MCF 10A (cell line): ENCODE measurements around the gene RRBP1. TPM values are rescaled to one million over a fixed set of nuclear protein-coding genes. Genes with fewer than 3 reads are reported as not detected.

ENCODE experiments used
- BruUV-seq: library from RNA; stranded (reverse); fragments of 400-500 nt; replicated peaks from 2 replicates; lab custom pipeline; 2021; lab: Mats Ljungman, UMichigan
- CTCF ChIA-PET: fragments of 300-600 bp; sonication (Branson Sonifier 250); formaldehyde crosslinking; extraction: SDS; loops from one replicate; lab custom pipeline; 2021; ENCODE audit warnings: antibody characterized with exemption, inconsistent platforms; lab: Yijun Ruan, JAX
- POLR2A ChIA-PET: fragments of 300-600, 350-650 bp; sonication (Branson Sonifier 250); formaldehyde crosslinking; extraction: SDS; loops from one replicate; lab custom pipeline; 2020; ENCODE audit warnings: antibody characterized with exemption, inconsistent platforms; lab: Yijun Ruan, JAX
- DNase-seq: peaks from one replicate; pipeline ENCODE4 v3.0.0-alpha.2; 2018; ENCODE audit not compliant: unreplicated experiment
- H3K27ac Mint-ChIP-seq: one replicate; pipeline ENCODE4 v1.8.0; 2022; ENCODE audit warnings: mild to moderate bottlenecking, low read depth, mixed read lengths; ENCODE audit not compliant: unreplicated experiment
- H3K27me3 Mint-ChIP-seq: one replicate; pipeline ENCODE4 v1.8.0; 2022; ENCODE audit warnings: mixed read lengths; ENCODE audit not compliant: insufficient read depth, unreplicated experiment
- H3K36me3 Mint-ChIP-seq: one replicate; pipeline ENCODE4 v1.8.0; 2022; ENCODE audit warnings: mild to moderate bottlenecking, moderate library complexity, mixed read lengths; ENCODE audit not compliant: insufficient read depth, unreplicated experiment
- H3K4me1 Mint-ChIP-seq: one replicate; pipeline ENCODE4 v1.8.0; 2022; ENCODE audit warnings: mixed read lengths; ENCODE audit not compliant: insufficient read depth, unreplicated experiment
- H3K4me3 Mint-ChIP-seq: one replicate; pipeline ENCODE4 v1.8.0; 2022; ENCODE audit warnings: mild to moderate bottlenecking, moderate library complexity, mixed read lengths; ENCODE audit not compliant: unreplicated experiment
- H3K9me3 Mint-ChIP-seq: one replicate; pipeline ENCODE4 v1.8.0; 2022; ENCODE audit warnings: mixed read lengths; ENCODE audit not compliant: unreplicated experiment
- CTCF ChIP-seq: fragments of 200-600 bp; IDR thresholded peaks from one replicate; pipeline ENCODE4 v1.8.0; 2022; ENCODE audit warnings: antibody characterized with exemption, mild to moderate bottlenecking; ENCODE audit not compliant: unreplicated experiment
- intact Hi-C: fragments of 100-400 bp; cut with micrococcal nuclease; formaldehyde crosslinking; loops from 2 replicates; pipeline ENCODE4 v1.14.1; 2022
- total RNA-seq: library from RNA; stranded (reverse); gene quantifications from 2 replicates; pipeline ENCODE4 v1.2.3, GENCODE V29; 2022

The RRBP1 gene
- total RNA-seq, 1 experiment from 2014 or later, result 203 TPM

GRCh38 chr20:17655865-17656479 lies 26.1 kb downstream of the RRBP1 start:
- peak; percentile 46 for DNase-seq
- Mint-ChIP-seq H3K36me3 (peaks cover 50% of the 10 kb centered on the region), H3K27me3 (no peaks in the 10 kb centered on the region), H3K4me3 (no peak overlapping the region), H3K4me1 (peaks cover 15% of the 10 kb centered on the region), H3K27ac (peak overlapping the region; percentile 9), H3K9me3 (no peaks in the 10 kb centered on the region)
- ChIA-PET CTCF (interaction anchor here (0.6 to 3.2 kb wide), 16 partner anchors 11 to 242 kb away, joined by 3 to 25 read pairs (median 4); partner anchors contain the start of gene RRBP1), POLR2A (interaction anchor here (0.6 to 1.1 kb wide), 4 partner anchors 17 to 1952 kb away, joined by 3 read pairs; no protein-coding TSS in a partner anchor)
- intact Hi-C loops, result loop anchor here (1.0 kb wide), 1 partner anchor 242 kb away; no protein-coding TSS in a partner anchor
- BruUV-seq, result no TSS peak
- no peak for TF ChIP-seq CTCF

- TF ChIP-seq CTCF, result no peak
- CTCF ChIA-PET, result interaction anchor here (0.6 to 3.2 kb wide), 26 partner anchors 9 to 283 kb away, joined by 3 to 25 read pairs (median 4); partner anchors contain the start of gene RRBP1
- intact Hi-C loops, result loop anchor here (1.0 kb wide), 1 partner anchor 243 kb away; no protein-coding TSS in a partner anchor
- BruUV-seq, result no TSS peak
- POLR2A ChIA-PET, result interaction anchor here (0.8 to 1.1 kb wide), 3 partner anchors 16 to 230 kb away, joined by 3 read pairs; no protein-coding TSS in a partner anchor
- Mint-ChIP-seq H3K9me3 (no peaks in the 10 kb centered on the region), H3K27ac (peak overlapping the region; percentile 9), H3K4me3 (no peak overlapping the region), H3K27me3 (no peaks in the 10 kb centered on the region), H3K4me1 (peaks cover 15% of the 10 kb centered on the region), H3K36me3 (peaks cover 43% of the 10 kb centered on the region)
- DNase-seq, result no peak
These were observed 26.8 kb downstream of the RRBP1 start for GRCh38 chr20:17655286-17655651.

GRCh38 chr20:17654649-17655285 lies 27.3 kb downstream of the RRBP1 start:
- no peak overlapping the region for H3K4me3 Mint-ChIP-seq
- DNase-seq, result peak; percentile 39
- TF ChIP-seq CTCF, result peak; percentile 44
- intact Hi-C loops, result loop anchor here (1.0 kb wide), 1 partner anchor 244 kb away; no protein-coding TSS in a partner anchor
- no peak overlapping the region for H3K27ac Mint-ChIP-seq
- BruUV-seq, result no TSS peak
- H3K9me3 Mint-ChIP-seq, result no peaks in the 10 kb centered on the region
- ChIA-PET POLR2A (interaction anchor here (1.1 kb wide), 1 partner anchor 15 kb away, joined by 3 read pairs; no protein-coding TSS in a partner anchor), CTCF (interaction anchor here (0.6 to 3.2 kb wide), 27 partner anchors 9 to 293 kb away, joined by 3 to 25 read pairs (median 4); no protein-coding TSS in a partner anchor)
- H3K36me3 Mint-ChIP-seq, result peaks cover 38% of the 10 kb centered on the region
- peaks cover 15% of the 10 kb centered on the region for H3K4me1 Mint-ChIP-seq
- H3K27me3 Mint-ChIP-seq, result no peaks in the 10 kb centered on the region
